HEK293 (cell line): Measurements from ENCODE around the gene RBM20.

ENCODE experiments used
- TF ChIP-seq, protein P1 (sequence below): fragments of 450-650 bp; formaldehyde crosslinking; IDR thresholded peaks from 2 replicates; pipeline ENCODE4 v1.5.1; 2016; ENCODE audit warnings: missing biosample characterization, missing genetic modification characterization
- TF ChIP-seq, protein P2 (sequence below): fragments of 450-650 bp; formaldehyde crosslinking; IDR thresholded peaks from 2 replicates; pipeline ENCODE4 v1.5.1; 2016; ENCODE audit warnings: missing biosample characterization, missing genetic modification characterization
- TF ChIP-seq, protein P3 (sequence below): fragments of 450-650 bp; formaldehyde crosslinking; IDR thresholded peaks from 2 replicates; pipeline ENCODE4 v1.5.1; 2016; ENCODE audit warnings: missing biosample characterization, missing genetic modification characterization

- TF ChIP-seq, protein P1, sequence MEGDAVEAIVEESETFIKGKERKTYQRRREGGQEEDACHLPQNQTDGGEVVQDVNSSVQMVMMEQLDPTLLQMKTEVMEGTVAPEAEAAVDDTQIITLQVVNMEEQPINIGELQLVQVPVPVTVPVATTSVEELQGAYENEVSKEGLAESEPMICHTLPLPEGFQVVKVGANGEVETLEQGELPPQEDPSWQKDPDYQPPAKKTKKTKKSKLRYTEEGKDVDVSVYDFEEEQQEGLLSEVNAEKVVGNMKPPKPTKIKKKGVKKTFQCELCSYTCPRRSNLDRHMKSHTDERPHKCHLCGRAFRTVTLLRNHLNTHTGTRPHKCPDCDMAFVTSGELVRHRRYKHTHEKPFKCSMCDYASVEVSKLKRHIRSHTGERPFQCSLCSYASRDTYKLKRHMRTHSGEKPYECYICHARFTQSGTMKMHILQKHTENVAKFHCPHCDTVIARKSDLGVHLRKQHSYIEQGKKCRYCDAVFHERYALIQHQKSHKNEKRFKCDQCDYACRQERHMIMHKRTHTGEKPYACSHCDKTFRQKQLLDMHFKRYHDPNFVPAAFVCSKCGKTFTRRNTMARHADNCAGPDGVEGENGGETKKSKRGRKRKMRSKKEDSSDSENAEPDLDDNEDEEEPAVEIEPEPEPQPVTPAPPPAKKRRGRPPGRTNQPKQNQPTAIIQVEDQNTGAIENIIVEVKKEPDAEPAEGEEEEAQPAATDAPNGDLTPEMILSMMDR (tag by site-specific recombination), result no peak
- TF ChIP-seq, protein P2, sequence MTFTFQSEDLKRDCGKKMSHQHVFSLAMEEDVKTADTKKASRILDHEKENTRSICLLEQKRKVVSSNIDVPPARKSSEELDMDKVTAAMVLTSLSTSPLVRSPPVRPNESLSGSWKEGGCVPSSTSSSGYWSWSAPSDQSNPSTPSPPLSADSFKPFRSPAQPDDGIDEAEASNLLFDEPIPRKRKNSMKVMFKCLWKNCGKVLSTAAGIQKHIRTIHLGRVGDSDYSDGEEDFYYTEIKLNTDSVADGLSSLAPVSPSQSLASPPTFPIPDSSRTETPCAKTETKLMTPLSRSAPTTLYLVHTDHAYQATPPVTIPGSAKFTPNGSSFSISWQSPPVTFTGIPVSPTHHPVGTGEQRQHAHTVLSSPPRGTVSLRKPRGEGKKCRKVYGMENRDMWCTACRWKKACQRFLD (tag by site-specific recombination), result no peak
- TF ChIP-seq, protein P3, sequence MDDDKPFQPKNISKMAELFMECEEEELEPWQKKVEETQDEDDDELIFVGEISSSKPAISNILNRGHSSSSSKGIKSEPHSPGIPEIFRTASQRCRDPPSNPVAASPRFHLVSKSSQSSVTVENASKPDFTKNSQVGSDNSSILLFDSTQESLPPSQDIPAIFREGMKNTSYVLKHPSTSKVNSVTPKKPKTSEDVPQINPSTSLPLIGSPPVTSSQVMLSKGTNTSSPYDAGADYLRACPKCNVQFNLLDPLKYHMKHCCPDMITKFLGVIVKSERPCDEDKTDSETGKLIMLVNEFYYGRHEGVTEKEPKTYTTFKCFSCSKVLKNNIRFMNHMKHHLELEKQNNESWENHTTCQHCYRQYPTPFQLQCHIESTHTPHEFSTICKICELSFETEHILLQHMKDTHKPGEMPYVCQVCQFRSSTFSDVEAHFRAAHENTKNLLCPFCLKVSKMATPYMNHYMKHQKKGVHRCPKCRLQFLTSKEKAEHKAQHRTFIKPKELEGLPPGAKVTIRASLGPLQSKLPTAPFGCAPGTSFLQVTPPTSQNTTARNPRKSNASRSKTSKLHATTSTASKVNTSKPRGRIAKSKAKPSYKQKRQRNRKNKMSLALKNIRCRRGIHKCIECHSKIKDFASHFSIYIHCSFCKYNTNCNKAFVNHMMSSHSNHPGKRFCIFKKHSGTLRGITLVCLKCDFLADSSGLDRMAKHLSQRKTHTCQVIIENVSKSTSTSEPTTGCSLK (tag by site-specific recombination), result no peak
Observed at GRCh38 chr10:110733218-110733952, 89.2 kb downstream of the RBM20 start.
